Measurements from ENCODE around the gene RYR3.

Gene RYR3

DNA sequence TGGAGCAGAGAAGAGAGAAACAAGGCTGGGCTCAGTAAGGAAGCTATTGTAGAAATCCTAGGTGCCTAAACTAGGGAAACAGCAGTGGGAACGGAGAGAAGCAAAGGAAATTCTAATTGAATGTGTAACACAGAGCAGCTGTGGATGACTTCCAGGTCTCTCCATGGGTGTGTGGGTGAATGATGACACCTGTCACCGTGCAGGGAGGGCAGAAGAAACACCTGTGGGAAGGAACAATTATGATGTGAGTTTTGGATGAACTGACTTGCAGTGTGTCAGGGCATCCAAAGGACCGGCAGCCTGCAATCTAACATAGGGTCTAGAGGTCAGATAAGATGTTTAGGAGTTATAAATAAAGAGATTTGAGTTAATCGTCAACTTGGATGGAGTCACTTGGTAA lies 144.2 kb downstream of the RYR3 start:
- DNase-seq: no peak

DNA sequence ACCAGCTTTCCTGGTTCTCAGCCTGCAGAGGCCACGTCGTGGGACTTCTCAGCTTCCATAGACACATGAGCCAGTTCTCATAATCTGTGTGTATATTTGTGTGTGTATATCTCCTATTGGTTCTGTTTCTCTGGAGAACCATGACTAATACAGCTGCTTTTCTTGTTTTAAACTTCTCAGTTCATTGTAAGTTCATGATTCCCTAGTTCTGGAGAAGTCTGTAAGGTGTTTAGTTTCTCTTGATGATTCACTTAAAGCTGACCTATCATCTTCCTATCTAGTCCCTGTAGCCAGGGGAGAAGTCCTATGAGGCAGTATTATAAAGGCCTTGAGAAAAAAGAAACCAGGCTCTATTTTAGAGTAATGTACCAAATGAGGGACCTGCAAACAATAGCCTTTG lies 147.7 kb downstream of the RYR3 start:
- DNase-seq: no peak

DNA sequence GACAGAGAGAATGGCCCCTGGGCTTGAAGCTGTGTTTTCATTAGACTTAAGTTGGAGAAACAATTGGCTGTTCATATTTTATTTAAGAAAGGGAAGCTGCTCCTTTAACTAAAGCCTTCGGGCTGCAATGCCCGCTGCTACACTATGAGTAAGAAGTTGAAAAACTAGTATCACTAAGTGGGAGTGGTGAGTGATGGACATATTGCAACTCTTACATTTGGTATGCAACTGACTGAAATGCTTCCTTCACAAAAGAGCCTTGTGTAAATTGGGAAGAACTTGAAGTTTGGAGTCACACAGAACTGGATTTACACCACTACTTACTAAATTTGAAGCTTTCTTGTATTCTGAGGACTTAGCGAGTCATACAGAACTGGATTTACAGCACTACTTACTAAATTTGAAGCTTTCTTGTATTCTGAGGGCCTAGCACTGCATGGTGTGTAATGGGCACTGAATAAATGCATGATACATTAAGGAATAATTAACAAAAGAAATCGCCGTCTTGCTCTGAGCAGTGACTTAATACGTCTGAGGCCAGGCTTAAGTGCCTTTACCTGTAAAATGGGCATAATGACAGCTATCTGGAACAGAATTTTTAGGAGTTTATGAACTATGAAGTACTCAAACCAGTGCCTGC lies 149.5 kb downstream of the RYR3 start:
- no peak for DNase-seq

DNA sequence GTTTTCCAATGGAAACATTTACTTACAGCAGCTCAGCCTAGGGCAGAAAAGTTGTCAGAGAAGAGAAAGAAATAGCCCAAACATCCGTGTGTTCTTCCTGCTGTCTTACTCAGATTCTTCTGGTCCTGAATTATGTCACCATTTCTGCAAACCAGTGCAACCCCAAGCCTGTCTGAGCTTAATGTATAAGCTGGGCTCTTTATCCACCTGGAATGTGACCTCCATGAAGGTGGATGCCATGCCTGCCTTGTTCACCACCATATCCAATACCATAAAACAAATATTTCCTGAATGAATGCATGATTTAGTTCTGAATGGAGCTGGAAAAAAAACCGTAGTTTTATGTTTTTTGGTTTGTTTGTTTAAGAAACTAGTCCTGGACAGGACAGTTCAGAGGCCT lies 150.9 kb downstream of the RYR3 start:
- no peak for DNase-seq

DNA sequence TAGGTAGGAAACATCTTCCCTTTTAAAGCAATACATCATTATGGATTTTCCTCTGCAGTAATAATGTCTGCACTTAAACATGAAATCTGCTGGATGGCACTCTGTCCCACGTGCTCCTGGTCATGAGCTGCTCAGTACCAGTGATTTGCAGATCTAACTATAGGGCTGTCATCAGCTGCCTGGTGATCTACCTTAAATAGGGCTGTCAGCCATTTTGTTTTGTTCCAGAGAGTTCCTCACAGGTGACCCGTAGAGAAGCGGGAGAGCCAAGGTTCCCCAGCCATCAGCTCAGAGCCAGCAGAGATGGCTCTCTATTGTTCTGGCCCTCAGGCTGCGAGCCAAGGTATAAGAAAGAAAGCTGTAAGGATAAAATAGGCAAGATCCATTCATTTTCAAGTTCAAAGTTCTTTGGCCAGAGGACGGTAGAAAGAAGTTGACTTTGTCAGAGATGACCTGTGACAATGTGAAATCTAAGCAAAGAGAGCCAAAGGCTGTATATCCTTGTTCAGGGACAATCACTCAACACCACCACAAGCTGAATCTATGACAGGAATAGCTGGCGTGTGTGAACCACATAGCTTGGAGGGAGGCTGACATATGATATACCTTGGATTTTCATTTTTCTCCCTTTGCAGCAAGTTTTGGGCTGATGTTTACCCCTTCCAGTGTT lies 156.5 kb downstream of the RYR3 start:
- DNase-seq: no peak

DNA sequence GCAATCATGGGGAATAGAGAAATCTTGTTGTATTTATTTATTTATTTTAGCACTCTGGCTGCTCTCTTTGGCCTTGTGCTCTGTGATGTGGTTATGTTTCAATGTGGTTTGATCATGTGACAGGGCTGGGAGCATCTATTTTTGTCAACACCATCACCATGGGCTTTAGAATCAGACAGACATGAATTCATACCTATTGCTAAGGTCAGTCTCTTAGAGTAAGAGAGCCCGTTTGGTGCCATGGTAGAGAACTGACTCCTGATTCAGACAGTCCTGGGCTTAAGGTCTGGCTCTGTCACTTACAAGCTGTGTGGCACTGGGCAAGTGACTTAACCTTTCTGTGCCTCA lies 157.0 kb downstream of the RYR3 start:
- no peak for DNase-seq

DNA sequence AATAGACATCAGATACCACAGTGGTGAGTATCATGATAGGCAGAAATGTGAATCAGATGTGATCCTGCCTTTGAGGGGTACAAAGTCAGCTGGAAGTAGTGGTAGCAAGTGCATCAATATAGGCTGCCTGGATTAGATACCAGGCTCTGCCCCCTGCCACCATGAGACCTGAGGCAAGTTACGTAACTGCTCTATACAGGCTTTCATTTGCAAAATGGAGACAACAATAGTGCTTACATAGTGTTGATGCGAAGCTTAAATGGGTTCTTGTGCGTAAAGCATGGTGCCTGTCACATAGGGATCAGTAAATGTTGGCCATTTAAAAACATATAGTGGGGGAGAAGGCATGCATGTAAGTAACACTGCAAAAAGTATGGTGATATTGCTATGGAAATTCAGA lies 158.0 kb downstream of the RYR3 start:
- no peak for DNase-seq

DNA sequence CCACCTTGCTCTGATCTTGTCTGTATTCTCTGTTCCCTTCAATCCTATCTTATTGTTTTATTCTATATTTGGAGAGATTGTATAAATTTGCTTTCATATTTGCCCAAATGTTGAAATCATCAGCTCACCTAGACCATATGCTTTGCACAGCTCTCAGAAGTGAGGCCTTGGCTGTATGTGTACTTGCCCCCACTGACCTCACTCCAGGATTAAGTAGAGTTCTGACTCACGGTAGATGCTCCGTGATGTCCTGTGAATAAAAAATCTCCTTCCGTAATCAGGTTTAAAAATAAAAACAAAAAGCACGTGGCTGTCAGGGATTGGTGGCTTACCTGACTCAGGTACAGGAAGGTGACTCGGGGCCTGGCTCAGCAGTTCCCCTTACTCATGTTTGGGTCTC lies 162.2 kb downstream of the RYR3 start:
- DNase-seq: no peak

DNA sequence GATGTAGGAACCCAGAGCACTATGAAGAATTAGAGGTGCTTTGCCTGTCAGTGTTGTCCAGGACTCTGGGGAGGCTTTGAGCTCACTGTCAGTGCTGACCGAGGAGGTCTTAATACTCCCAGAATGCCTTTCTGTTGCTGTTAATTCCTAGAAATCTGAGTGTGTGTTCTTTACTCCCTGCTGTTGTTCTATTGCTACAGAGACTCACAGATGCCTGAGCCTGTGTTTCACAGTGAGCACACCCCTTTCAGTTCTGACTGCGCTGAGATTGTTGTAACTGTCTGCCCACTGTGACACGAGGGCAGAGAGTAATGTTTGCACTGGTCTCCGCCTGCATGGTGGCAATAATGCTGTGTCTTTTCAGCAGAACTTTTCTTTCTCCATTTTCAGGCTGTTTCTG lies 162.9 kb downstream of the RYR3 start:
- DNase-seq: no peak

DNA sequence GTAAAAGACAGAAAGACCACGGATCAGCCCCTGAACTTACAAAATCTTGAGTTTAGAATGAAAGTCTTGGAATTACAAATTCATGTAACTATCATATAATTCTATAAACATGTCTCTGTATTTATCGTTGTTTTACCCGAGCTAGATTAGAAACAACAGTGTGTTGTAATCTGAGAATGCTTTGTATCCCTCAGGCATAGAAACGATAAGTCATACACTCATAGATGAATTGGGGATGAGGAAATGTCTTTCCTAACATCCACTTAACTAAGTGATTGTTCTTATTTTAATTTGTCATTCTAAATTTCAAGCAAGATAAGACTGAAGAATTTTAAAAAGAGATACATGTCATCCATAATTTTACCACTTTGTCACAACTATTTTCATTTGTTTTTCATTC lies 165.3 kb downstream of the RYR3 start:
- DNase-seq: no peak

DNA sequence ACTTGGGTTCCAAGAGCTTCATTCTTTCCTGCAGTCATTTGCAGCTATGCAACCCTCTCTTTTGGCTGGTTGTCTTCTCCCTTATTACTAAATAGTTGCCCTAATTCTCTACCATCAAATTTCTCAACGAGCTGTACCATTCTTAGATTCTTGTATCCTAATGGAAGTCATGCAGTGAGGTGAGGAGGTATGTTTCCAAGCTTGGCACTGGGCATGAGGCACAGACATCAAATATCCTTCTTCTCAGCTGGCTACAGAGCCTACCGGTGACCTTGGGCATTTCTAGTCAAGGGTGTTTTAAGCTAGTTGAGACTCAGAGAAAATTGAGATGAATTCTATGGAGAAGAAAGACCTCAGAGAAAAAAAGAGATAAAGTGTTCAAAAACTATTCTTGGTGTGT lies 166.1 kb downstream of the RYR3 start:
- DNase-seq: no peak

DNA sequence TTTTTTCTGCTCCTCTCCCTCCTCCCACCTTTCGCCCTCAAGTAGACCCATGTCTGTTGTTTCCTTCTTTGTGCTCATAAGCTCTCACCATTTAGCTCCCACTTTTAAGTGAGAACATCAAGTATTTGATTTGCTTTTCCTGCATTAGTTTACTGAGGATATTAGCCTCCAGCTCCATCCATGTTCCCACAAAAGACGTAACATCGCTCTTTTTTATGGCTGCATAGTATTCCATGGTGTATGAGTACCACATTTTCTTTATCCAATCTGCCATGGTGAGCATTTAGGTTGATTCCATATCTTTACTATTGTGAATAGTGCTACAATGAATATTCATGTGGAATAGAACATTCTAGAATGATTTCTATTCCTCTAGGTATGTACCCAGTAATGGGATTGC lies 178.6 kb downstream of the RYR3 start:
- no peak for DNase-seq

DNA sequence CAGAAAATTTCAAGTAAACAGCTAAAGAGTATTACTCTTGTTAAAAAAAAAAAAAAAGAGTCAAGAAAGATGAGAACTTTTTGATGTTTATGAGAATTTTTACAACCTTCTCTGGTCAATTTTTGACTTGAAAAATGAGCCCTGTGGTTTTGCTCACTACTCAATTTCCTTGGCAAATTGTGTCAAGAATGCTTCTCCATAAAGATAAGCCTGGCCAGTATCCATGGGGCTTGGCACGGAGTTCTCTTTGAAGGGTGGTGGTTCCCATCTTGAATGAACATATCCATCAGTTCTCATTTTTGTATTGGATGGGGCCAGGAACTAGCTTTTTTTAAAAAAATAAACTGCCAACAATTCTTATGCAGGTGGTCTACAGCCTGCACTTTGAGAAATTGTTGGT lies 179.9 kb downstream of the RYR3 start:
- DNase-seq: no peak

DNA sequence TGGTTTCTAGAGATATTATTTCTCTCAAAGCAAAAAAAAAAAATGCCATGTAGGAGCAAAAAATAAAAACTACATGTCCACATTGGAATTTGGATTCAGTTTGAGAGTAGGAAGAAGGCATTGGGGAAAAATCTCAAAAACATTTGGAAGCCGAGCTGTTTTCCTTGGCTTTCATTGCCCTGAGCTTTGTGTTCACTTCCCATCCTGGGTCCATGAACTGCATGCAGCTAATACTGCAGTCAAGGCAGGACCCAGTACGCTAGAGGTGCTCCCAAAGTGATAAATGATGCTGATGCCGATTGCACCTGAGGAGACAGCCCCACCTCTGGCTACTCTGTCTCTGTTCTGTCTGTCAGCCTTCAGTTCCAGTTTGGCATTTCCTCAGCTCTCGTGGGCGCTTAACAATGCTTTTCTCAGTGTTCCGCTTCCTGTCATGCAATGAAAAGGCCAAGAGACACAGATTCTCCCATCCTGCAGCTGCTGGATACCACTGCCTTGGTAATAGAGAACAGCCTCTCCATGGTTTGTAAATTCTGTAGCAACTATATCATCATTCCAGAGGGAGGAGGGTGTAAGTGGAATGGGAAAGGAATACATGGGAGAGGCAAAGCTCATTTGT lies 181.8 kb downstream of the RYR3 start:
- DNase-seq: no peak

DNA sequence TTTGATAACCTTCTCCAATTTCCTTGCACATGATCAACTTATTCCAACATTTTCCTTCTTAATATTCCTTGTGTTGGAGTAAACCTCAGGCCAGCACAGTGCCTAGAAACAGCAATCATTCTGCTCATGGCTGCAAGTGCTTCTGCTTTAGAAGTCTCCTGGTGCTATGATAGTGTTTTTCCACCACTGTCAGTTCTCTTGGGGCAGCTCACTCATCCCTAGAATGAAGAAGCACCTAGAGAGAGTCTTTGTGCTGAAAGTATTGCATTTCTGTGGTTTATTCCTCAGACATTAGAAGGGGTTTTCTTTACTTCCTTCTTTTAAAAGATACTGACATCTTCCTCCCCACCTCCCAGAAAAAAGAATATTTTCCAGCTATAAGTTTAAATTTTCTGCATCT lies 183.5 kb downstream of the RYR3 start:
- DNase-seq: no peak

DNA sequence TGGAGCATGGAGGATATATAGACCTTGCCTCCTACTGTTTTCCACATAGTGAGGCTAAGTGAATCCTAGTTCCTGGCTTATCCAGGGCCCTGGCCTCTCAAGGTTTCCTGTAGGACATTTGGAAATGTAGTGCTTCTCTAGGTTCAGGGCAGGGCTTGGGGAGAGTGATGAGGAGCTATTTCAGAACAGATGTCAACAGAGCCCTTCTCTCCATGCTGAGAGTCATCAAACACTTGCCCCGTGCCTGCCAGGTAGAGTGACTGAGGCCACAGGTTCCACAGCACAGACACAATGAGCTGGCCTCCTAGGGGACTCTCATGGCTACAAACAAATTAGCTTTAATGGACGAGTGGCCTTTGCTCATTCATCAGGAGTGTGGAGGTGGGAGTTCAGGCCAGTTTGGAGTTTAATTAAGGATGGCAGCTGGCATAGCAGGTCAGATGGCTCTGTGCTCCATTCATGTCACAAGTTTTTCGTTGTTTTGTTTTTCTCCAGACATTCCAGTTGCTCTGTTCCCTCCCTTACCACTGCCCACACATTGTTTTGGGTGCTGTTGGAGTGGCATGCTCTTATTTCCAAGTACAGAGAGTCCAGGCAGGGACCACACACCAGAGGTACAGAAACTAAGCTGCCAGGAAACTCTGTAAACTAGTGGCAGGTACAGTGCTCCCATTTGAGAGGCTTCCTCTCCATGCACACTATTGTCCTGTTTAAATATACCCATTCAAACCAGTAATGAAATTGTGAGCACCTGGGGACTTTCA lies 189.8 kb downstream of the RYR3 start:
- DNase-seq: no peak

DNA sequence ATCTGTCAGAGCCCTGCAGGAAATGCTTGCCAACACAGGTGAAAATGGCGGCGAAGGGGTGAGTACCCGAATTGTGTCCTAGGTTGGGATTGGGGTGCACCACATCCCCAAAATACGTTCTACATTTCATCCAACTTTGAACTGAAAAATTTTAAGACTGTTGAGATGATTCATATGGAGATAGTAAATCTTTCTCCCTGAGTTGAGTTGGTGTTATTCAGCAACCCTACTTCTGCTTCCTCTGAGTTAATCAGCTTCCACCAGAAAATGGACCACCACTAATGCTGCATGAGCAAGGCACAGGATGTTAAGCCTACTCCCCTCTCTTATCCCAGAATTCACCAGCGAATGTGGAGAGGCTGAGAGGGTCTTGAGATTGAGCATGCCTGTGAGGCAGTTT lies 192.9 kb downstream of the RYR3 start:
- no peak for DNase-seq

DNA sequence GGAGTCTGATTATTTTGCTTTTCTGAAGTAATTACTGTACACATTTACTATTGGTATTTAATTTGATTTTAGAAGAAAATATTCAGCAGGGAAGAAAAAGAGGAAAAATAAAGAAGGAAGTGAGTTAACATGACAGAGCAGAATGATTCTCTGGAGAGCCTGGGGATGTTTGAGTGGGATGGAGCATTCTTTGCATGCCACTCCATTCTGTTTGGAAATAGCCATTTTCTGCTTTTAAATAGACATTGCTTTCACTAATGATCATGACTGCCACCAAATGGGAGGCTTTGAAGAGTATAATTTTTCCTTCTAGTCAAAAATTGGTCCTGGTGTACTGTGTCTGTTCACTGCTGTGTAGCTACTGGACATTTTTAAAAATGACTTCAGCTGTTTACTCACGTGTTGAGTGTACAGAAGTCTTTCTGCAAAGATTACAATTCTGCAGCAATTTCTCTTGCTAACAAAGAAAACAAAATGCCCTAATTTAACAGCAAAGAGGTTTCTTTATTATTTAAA lies 196.1 kb downstream of the RYR3 start:
- no peak for DNase-seq

DNA sequence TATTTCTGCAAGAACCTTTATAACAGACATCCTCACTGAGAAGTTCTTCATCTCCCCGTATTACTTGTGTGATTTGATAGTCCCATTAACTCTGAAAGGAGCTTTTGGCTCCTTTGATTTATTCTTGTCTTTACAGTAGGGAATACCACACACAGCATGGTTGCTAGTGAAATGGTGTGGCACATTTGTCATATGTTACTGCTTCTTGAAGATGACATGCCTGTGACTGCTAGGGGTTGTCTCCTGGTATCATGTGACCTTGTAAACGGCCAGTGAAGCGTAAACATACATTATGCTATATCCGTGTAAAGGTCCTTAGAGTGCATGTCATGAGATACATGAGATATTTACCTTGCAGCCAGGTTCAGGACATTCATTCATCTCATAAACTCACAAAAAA lies 197.9 kb downstream of the RYR3 start:
- DNase-seq: no peak

DNA sequence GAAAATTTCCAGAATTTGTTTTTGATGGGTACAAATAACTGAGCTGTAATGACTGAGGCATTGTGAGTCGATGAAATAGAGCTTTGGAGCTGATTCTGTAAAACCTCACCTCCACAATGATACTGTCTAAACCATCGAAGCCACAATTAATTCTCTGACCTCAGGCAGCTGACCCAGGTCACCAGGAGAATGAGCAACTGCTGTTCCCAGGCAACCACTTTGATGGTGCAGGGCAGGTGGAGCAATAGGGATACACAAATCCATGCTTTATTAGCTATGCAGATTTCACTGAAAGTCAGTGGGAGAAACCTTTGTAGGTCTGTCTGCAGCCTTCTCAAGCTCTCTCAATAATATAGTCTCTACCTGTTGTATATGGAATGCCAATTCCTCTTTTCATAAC lies 204.4 kb downstream of the RYR3 start:
- DNase-seq: no peak

DNA sequence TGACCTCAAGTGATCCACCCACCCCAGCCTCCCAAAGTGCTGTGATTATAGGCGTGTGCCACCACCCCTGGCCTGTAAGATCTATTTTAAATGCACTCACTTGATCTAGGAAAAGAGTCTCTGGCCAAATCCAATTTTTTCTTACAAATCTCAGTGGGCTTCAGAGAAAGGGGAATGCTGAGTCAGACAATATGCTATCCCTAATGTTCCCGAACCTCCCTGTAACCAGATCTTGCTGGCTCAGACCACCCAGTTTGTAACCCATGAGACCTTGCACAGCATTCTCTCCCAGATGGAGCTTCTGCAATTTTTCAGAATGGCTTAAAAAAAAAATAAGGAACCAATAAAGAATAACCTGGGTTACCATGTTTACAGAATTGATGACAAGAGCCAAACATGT lies 205.8 kb downstream of the RYR3 start:
- no peak for DNase-seq

DNA sequence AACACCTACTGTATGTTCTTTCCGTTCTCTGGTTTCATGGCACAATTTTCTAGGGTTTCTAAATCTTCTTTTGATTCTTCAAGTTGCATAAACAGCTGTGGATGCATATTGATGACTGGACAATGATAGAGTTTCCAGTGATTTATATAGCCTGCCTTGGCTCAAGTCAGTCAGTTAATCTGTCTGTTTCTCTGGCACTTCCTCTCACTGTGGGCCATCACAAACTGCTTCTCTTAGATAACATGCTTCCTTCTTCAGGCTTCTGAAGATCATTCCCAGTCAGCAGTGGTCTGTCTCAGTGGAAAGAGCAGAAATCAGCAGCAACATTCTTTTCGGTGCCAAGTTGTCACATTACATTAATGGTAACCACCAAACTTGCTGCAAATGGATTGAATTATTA lies 207.2 kb downstream of the RYR3 start:
- no peak for DNase-seq

DNA sequence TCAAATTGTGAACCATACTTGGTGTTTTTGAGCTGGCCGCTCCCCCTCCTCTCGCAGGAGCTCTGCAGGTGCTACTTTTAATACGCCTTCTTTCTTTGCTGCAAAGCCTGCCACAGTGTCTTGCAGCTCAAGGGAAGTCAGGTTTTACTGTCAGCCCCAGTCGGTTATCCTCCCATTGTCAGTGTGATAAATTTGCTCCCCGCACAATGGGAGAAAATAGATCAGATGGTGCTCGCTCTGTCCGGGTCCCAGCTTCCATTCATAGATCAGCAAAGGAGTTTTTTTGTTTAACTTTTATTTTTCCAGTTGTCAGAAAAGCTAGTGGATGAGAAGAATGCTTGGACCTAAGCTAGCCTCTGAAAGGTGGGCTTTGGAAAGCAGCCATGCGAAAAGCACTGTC lies 207.7 kb downstream of the RYR3 start:
- no peak for DNase-seq

DNA sequence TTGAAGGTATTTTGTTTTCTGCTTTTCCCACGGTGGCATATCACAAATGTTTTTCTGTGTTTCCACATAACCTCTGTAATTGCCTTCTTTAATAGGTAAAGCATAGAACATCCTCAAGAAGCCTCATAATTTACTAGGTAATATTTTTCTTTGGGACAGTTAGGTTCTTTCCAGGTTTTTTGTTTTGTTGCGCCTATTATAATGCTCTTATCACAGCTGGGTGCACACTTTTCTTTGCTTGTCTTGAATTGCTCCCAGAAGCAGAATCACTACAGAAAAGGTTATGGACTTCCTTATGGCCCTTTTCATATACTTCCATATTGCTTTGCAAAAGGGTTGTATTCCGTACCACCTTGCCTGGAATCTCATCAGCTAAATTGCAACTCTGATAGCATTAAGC lies 213.5 kb downstream of the RYR3 start:
- no peak for DNase-seq
